ENCODE measurements around the gene ALKBH7. TPM values are rescaled to one million over a fixed set of nuclear protein-coding genes. Genes with fewer than 3 reads are reported as not detected.

The ALKBH7 gene
- total RNA-seq, 1 donor from 2014 or later, result 68.8 TPM

- Mint-ChIP-seq H3K27ac (ENCODE audit: unreplicated experiment) (no peak overlapping the region), H3K36me3 (ENCODE audit: low read depth) (no peaks in the 10 kb centered on the region), H3K4me1 (no peaks in the 10 kb centered on the region), H3K4me3 (no peak overlapping the region), H3K27me3 (ENCODE audit: low read depth) (no peaks in the 10 kb centered on the region), H3K9me3 (no peaks in the 10 kb centered on the region)
- no peak for DNase-seq (ENCODE audit: low read depth, low spot score)
- TF ChIP-seq CTCF (conservative IDR thresholded peaks at IDR 0.05), result no peak
Measured at GRCh38 chr19:6413291-6413690, 40.7 kb downstream of the ALKBH7 start.

GRCh38 chr19:6413721-6414643 lies 41.4 kb downstream of the ALKBH7 start:
- H3K27ac Mint-ChIP-seq (ENCODE audit: unreplicated experiment), result no peak overlapping the region
- H3K36me3 Mint-ChIP-seq (ENCODE audit: low read depth), result no peaks in the 10 kb centered on the region
- no peak for DNase-seq (ENCODE audit: low read depth, low spot score)

DNA sequence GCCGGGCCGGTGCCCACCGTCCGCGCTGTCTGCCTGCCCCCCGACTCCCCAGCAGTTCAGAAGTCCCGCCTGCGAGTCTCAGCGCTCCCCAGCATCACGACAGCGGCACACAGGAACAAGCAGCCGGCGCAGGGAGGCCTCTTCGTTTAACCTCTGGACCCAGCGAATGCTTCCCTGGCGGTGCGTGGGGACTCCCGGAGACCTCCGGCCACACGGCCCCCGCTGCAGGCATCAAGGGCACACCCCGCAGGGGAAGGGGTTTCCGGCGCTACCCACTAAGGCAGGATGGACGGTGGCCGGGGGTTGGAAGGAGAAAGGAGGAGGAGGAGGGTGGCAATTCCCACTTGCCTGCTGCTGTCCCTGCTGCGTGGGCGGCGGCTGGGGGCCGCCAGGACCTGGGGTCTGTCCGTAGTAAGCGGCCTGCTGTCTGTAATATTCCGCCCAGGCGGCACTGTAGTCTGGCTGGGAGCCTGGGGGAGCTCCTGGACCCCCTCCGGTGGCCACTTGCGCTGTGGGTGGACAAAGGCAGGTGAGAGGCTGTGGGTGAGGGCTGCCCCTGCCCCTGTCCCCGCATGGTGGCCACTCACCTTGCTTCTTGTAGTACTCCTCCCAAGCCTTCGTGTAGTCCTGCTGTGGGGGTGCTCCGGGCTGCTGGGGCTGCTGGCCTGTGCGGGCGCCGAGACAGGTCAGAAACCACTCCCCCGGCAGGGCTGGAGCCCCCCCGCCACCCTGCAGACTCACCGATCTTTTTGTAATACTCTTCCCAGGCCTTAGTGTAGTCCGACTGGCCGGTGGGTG lies 42.4 kb downstream of the ALKBH7 start:
- Mint-ChIP-seq H3K9me3 (no peaks in the 10 kb centered on the region), H3K36me3 (ENCODE audit: low read depth) (no peaks in the 10 kb centered on the region), H3K27me3 (ENCODE audit: low read depth) (no peaks in the 10 kb centered on the region), H3K27ac (ENCODE audit: unreplicated experiment) (no peak overlapping the region), H3K4me3 (no peak overlapping the region), H3K4me1 (no peaks in the 10 kb centered on the region)
- no peak for DNase-seq (ENCODE audit: low read depth, low spot score)
- TF ChIP-seq CTCF (conservative IDR thresholded peaks at IDR 0.05), result no peak

More at GRCh38 chr19:6413721-6414643, 41.4 kb downstream of the ALKBH7 start:
- no peaks in the 10 kb centered on the region for H3K4me1 Mint-ChIP-seq
- TF ChIP-seq CTCF (conservative IDR thresholded peaks at IDR 0.05), result no peak
- H3K27me3 Mint-ChIP-seq (ENCODE audit: low read depth), result no peaks in the 10 kb centered on the region
- H3K9me3 Mint-ChIP-seq, result no peaks in the 10 kb centered on the region
- H3K4me3 Mint-ChIP-seq, result no peak overlapping the region

- Mint-ChIP-seq H3K27me3 (ENCODE audit: low read depth) (no peaks in the 10 kb centered on the region), H3K36me3 (ENCODE audit: low read depth) (peaks cover under 1% of the 10 kb centered on the region), H3K4me3 (no peak overlapping the region), H3K27ac (ENCODE audit: unreplicated experiment) (no peak overlapping the region), H3K9me3 (no peaks in the 10 kb centered on the region), H3K4me1 (peaks cover 2% of the 10 kb centered on the region)
- no peak for DNase-seq (ENCODE audit: low read depth, low spot score)
- TF ChIP-seq CTCF (conservative IDR thresholded peaks at IDR 0.05), result no peak
Measured at GRCh38 chr19:6415591-6416190, 43.1 kb downstream of the ALKBH7 start.

DNA sequence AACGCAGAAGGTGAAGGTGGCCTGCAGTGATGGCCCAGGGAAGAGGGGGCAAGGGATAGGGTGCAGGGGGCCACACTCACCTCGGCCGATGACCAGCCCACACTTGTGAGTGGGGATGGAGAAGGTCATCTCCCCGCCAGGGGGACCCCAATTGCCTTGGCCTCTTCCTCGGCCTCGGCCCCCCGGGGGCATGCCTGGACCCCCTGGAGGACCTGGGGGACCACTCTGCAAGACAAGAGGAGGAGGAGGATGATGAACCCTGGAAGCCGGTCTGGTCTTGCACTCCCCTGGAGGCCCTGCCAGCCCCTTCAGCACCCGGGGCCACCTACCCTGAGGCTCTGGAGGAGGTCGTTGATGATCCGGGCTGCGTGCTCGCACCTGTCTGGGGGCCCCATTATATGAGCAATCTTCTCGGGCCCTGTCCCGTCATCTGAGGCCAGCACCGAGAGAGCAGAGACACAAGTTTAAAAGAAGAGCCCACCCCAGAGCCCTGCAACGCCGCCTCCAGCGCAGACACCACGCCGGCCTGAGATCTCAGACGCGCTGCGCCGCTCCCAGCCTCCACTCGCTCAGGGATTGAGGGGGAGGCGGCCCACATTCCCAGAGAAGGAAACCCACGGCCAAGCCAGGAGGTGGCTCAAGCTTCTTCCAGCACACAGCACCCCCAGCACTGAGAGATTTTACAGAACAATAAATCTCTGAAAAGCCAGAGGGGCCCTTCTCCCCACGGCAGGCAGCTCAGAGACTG lies 44.2 kb downstream of the ALKBH7 start:
- DNase-seq (ENCODE audit: low read depth, low spot score), result no peak
- Mint-ChIP-seq H3K27ac (ENCODE audit: unreplicated experiment) (no peak overlapping the region), H3K36me3 (ENCODE audit: low read depth) (peaks cover 4% of the 10 kb centered on the region), H3K9me3 (no peaks in the 10 kb centered on the region), H3K4me3 (no peak overlapping the region), H3K4me1 (peaks cover 7% of the 10 kb centered on the region), H3K27me3 (ENCODE audit: low read depth) (no peaks in the 10 kb centered on the region)
- TF ChIP-seq CTCF (conservative IDR thresholded peaks at IDR 0.05), result no peak

Measured in neural crest cell (in vitro differentiated cells).